H1 (cell line): ENCODE results near the gene FBXL16. TPM values are rescaled to one million over a fixed set of nuclear protein-coding genes. Genes with fewer than 3 reads are reported as not detected.

Experiments
- CBX8 ChIP-seq: fragments of 300-800, 300-1000 bp; sonication (generic); IDR thresholded peaks from 2 replicates; pipeline ENCODE4 v1.7.1; 2016; ENCODE audit warnings: low read depth, low read length, borderline replicate concordance
- CHD7 ChIP-seq: fragments of 300-600 bp; sonication (generic); IDR thresholded peaks from 2 replicates; pipeline ENCODE4 v1.7.1; 2012; ENCODE audit warnings: low read length, moderate library complexity, mild to moderate bottlenecking, inconsistent platforms; ENCODE audit not compliant: insufficient replicate concordance
- HDAC6 ChIP-seq: IDR thresholded peaks from one replicate; pipeline ENCODE4 v1.7.1; 2012; ENCODE audit warnings: low read depth, mild to moderate bottlenecking, inconsistent platforms, low read length, moderate library complexity
- RNF2 ChIP-seq: fragments of 200-900, 300-1000 bp; sonication (generic); IDR thresholded peaks from 2 replicates; pipeline ENCODE4 v1.7.1; 2016; ENCODE audit warnings: borderline replicate concordance, low read depth, mild to moderate bottlenecking, antibody characterized with exemption, low read length; ENCODE audit not compliant: poor library complexity, severe bottlenecking; ENCODE audit errors: missing control alignments
- SIN3A ChIP-seq, 2 experiments: IDR thresholded peaks in 1 of 2; conservative IDR thresholded peaks in 1 of 2; 2 replicates each; pipeline ENCODE4 v1.6.1; 2011 to 2012; ENCODE audit warnings: low read length in 2 of 2, improper control_type of control experiment in 1 of 2, low read depth in 1 of 2, mild to moderate bottlenecking in 1 of 2
- TEAD4 ChIP-seq: IDR thresholded peaks from 2 replicates; pipeline ENCODE4 v1.6.1; 2012; ENCODE audit warnings: low read depth, low read length, inconsistent platforms, mixed read lengths
- polyA plus RNA-seq, 7 experiments: library from polyadenylated mRNA; depleted of rRNA in 3 of 7; stranded (reverse) in 5 of 7; unstranded in 2 of 7; fragments of >200 nt in 5 of 7; fragments of 200-250 nt in 2 of 7; gene quantifications; 1 replicate in 5 of 7; 2 replicates in 1 of 7; 4 replicates in 1 of 7; pipeline versions ENCODE4 v1.2.1 to v1.2.3, GENCODE V29; 2011 to 2013; ENCODE audit warnings: missing spikeins in 2 of 7, mixed read lengths in 2 of 7
- total RNA-seq: library from RNA; stranded (reverse); fragmentation: NEBNext Ultra II Directional; extraction: Animal tissue kit (Norgen Biotek cat#: 25700); gene quantifications from 2 replicates; pipeline ENCODE4 v1.2.1, GENCODE V29; 2021
- TF ChIP-seq, protein P1 (sequence below): IDR thresholded peaks from 2 replicates; pipeline ENCODE4 v1.6.1; 2012; ENCODE audit warnings: low read length, inconsistent platforms

The FBXL16 gene
- total and polyA plus RNA-seq, 2 of the 8 experiments (the other 6 are each of a cell fraction or from before 2014, with no cell fraction given) = 12.5 to 12.8 TPM

DNA sequence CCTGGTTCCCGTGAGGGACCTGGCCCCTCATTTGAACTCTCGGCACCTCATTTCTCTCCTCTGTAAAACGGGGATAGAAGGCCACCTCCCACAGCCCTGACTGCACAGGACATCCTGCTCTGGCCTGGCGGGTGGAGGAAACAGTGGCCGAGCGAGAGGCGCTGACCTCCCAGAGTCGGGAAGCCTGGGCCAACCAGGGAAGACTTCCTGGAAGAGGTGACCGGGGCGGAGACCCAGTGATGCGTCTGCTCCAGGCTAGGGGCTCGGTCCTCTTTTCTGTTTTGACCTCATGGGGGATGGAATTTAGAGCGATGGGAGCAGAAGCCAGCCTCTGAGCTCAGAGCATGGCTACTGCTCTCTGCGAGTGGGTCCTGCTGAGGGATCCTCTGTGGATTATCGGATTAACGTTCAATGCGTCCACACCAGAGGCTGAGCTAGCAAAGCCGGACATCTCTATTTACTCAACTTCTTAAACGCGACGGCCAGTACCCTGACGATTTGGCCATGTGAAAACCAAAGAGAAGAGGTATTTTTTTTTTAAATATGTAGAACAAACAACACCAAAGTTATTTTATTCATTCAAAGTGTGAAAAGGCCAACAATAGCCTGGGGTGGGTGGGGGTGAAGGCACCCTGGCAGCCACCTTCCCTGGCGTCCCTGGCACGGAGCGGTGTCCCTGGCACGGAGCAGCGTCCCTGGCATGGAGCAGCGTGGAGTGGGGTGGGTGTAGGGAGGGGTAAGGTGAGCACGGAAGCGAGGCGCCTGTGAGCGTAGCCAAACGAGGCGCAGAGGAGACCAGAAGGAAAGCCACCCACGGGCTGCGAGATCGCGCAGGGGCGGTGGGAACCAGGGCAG, 45.8 kb upstream of the FBXL16 start (continued):
- TF ChIP-seq, protein P1, sequence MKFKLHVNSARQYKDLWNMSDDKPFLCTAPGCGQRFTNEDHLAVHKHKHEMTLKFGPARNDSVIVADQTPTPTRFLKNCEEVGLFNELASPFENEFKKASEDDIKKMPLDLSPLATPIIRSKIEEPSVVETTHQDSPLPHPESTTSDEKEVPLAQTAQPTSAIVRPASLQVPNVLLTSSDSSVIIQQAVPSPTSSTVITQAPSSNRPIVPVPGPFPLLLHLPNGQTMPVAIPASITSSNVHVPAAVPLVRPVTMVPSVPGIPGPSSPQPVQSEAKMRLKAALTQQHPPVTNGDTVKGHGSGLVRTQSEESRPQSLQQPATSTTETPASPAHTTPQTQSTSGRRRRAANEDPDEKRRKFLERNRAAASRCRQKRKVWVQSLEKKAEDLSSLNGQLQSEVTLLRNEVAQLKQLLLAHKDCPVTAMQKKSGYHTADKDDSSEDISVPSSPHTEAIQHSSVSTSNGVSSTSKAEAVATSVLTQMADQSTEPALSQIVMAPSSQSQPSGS = no peak
- TF ChIP-seq CBX8 (no peak), TEAD4 (no peak), RNF2 (no peak), CHD7 (no peak), SIN3A (conservative IDR thresholded peaks at IDR 0.05 in 1 of 2, IDR thresholded peaks at IDR 0.05 in 1 of 2; ENCODE audit: low read depth in 1 of 2, low read length in 2 of 2) (no peak), HDAC6 (no peak)
